Keratinocyte (primary cell): ENCODE measurements around the gene KCNH2. TPM values are rescaled to one million over a fixed set of nuclear protein-coding genes. Genes with fewer than 3 reads are reported as not detected.

Experiments
- DNase-seq: peaks from one replicate; pipeline ENCODE4 v3.0.0-alpha.2; 2011; ENCODE audit warnings: low read depth, missing footprints, low spot score
- FAIRE-seq: peaks from 2 replicates; lab custom pipeline; 2011; peaks lifted over from hg19 to GRCh38; lab: Jason Lieb, UNC
- H2AFZ ChIP-seq: 2 replicates; pipeline ENCODE4 v1.6.0; 2012; ENCODE audit warnings: low read length, control low read depth, inconsistent platforms; ENCODE audit not compliant: control insufficient read depth
- H3K27ac ChIP-seq: 2 replicates; pipeline ENCODE4 v1.5.1; 2011; ENCODE audit warnings: low read length; ENCODE audit not compliant: control insufficient read depth, insufficient read depth
- H3K27me3 ChIP-seq: 3 replicates; pipeline ENCODE4 v1.6.0; 2011; ENCODE audit warnings: low read length; ENCODE audit not compliant: control insufficient read depth, insufficient read depth; ENCODE audit errors: extremely low read depth
- H3K36me3 ChIP-seq, 2 experiments: 2 replicates in 1 of 2; 3 replicates in 1 of 2; pipeline ENCODE4 v1.5.1; 2011; ENCODE audit warnings: low read length in 2 of 2, mild to moderate bottlenecking in 1 of 2; ENCODE audit not compliant: control insufficient read depth in 2 of 2, insufficient read depth in 2 of 2; ENCODE audit errors: extremely low read depth in 1 of 2
- H3K4me1 ChIP-seq: 3 replicates; pipeline ENCODE4 v1.5.1; 2011; ENCODE audit warnings: low read length; ENCODE audit not compliant: control insufficient read depth, insufficient read depth; ENCODE audit errors: extremely low read depth
- H3K4me2 ChIP-seq: 3 replicates; pipeline ENCODE4 v1.6.0; 2011; ENCODE audit warnings: low read depth, low read length; ENCODE audit not compliant: control insufficient read depth, insufficient read depth; ENCODE audit errors: extremely low read depth
- H3K4me3 ChIP-seq, 3 experiments: fragments of 200-600 bp in 1 of 3; sonication (generic) in 1 of 3; 2 replicates in 2 of 3; 3 replicates in 1 of 3; pipeline ENCODE4 v1.5.1; 2011 to 2016; ENCODE audit warnings: low read length in 3 of 3, mild to moderate bottlenecking in 3 of 3, control low read depth in 2 of 3, inconsistent platforms in 1 of 3, low read depth in 1 of 3, mixed read lengths in 1 of 3, mixed run types in 1 of 3, moderate library complexity in 1 of 3; ENCODE audit not compliant: control insufficient read depth in 2 of 3, insufficient read depth in 2 of 3; ENCODE audit errors: extremely low read depth in 1 of 3
- H3K79me2 ChIP-seq: 2 replicates; pipeline ENCODE4 v1.6.0; 2012; ENCODE audit warnings: low read length; ENCODE audit not compliant: control insufficient read depth, insufficient read depth
- H3K9ac ChIP-seq: 3 replicates; pipeline ENCODE4 v1.6.0; 2011; ENCODE audit warnings: low read length; ENCODE audit not compliant: control insufficient read depth, insufficient read depth; ENCODE audit errors: extremely low read depth
- H3K9me1 ChIP-seq: 3 replicates; pipeline ENCODE4 v1.6.0; 2011; ENCODE audit warnings: low read length; ENCODE audit not compliant: control insufficient read depth, insufficient read depth; ENCODE audit errors: extremely low read depth
- H3K9me3 ChIP-seq: 2 replicates; pipeline ENCODE4 v1.5.1; 2012; ENCODE audit warnings: low read depth, low read length; ENCODE audit not compliant: control insufficient read depth
- H4K20me1 ChIP-seq: 3 replicates; pipeline ENCODE4 v1.6.0; 2011; ENCODE audit warnings: low read length; ENCODE audit not compliant: control insufficient read depth, insufficient read depth; ENCODE audit errors: extremely low read depth
- CTCF ChIP-seq, 3 experiments: IDR thresholded peaks in 1 of 3; conservative IDR thresholded peaks in 1 of 3; optimal IDR thresholded peaks in 1 of 3; 2 replicates in 2 of 3; 3 replicates in 1 of 3; pipeline versions ENCODE3 to v1.5.1; 2011; ENCODE audit warnings: low read length in 3 of 3, mild to moderate bottlenecking in 3 of 3, moderate library complexity in 2 of 3, control low read depth in 1 of 3, inconsistent platforms in 1 of 3; ENCODE audit not compliant: insufficient read depth in 2 of 3; ENCODE audit errors: extremely low read depth in 1 of 3
- EZH2 ChIP-seq: IDR thresholded peaks from one replicate; pipeline ENCODE4 v1.6.1; 2012; ENCODE audit warnings: inconsistent platforms, mild to moderate bottlenecking, low read length, moderate library complexity
- dilution Hi-C: fragments of 300-500 bp; cut with MboI; formaldehyde crosslinking; loops from one replicate; pipeline ENCODE4 v1.7.0; 2020; ENCODE audit warnings: low sequenced_read_pairs; ENCODE audit not compliant: extremely low pct_ligation_motif_present
- polyA plus RNA-seq, 5 experiments: library from polyadenylated mRNA; depleted of rRNA in 3 of 5; stranded (reverse) in 3 of 5; stranded (forward) in 1 of 5; unstranded in 1 of 5; fragments of >200 nt; gene quantifications; 1 replicate in 1 of 5; 2 replicates in 3 of 5; 3 replicates in 1 of 5; pipeline versions ENCODE4 v1.2.1 to v1.2.3, GENCODE V29; 2011 to 2012; ENCODE audit warnings: missing spikeins in 2 of 5, low read depth in 1 of 5, low replicate concordance in 1 of 5

Gene KCNH2
- polyA plus RNA-seq, 1 donor (not counting 4 experiments of a cell fraction or from before 2014, with no cell fraction given), result 0.03 TPM

- Histone ChIP-seq H3K4me3 (no peak overlapping the region), H3K27me3 (peaks cover 28% of the 10 kb centered on the region), H3K9me1 (no peaks in the 10 kb centered on the region), H3K79me2 (no peaks in the 10 kb centered on the region), H3K27ac (no peak overlapping the region), H2AFZ (no peak overlapping the region), H3K36me3 (no peaks in the 10 kb centered on the region), H4K20me1 (no peaks in the 10 kb centered on the region), H3K4me2 (no peak overlapping the region), H3K9me3 (no peaks in the 10 kb centered on the region), H3K4me1 (peaks cover 9% of the 10 kb centered on the region), H3K9ac (no peak overlapping the region)
- FAIRE-seq (no peak), DNase-seq (no peak)
- TF ChIP-seq EZH2 (peak; percentile 27), CTCF (optimal IDR thresholded peaks at IDR 0.05 in 1 of 3, IDR thresholded peaks at IDR 0.05 in 1 of 3, conservative IDR thresholded peaks at IDR 0.05 in 1 of 3; ENCODE audit: extremely low read depth in 1 of 3, insufficient read depth in 2 of 3, low read length in 3 of 3) (no peak)
- dilution Hi-C loops, result no loop called here
Observed at GRCh38 chr7:150947241-150947745, 30.8 kb downstream of the KCNH2 start.

DNA sequence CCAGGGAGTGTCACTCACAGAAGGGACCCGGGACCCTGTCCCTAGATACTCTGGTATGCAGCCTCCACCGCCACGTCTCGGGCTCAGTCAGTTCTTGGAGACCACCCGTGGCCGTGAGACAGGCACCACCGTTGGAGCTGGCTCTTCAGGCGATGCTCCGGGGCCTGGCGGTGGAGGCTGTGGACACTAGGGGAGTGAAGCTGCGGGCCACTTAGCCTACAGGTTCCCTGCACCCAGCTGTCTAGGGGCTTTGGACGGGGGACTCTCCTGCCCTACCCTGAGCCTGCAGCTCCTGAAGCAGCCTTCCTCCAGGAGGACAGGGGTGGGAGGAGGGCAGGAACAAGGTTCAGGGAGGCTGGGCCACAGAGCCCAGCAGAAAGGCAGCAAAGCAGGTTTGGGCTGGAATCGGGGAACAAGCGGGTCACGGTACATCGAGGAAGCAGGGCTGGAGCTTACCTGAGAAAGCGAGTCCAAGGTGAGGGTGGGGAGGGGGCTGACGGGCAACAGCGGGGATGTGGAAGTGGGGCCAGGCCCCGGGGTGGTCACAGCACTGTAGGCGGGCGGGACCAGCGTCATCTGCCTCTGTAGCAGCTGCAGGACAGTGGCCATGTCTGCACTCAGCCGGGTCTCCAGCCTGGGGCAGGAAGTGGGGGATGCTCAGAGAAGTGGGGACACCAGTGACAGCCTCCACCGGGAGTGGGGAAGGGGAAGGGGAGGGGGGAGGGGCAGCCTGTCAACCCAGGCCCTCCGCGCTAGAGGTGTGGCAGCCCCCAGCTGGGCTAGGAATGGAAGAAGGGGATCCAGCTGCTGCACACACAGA is 31.5 kb downstream of the KCNH2 start:
- Histone ChIP-seq H3K4me1 (peaks cover 13% of the 10 kb centered on the region), H3K4me2 (no peak overlapping the region), H3K9ac (no peak overlapping the region), H2AFZ (no peak overlapping the region), H3K4me3 (no peak overlapping the region), H3K9me1 (no peaks in the 10 kb centered on the region), H4K20me1 (no peaks in the 10 kb centered on the region), H3K9me3 (no peaks in the 10 kb centered on the region), H3K27ac (no peak overlapping the region), H3K36me3 (no peaks in the 10 kb centered on the region), H3K79me2 (no peaks in the 10 kb centered on the region), H3K27me3 (peaks cover 28% of the 10 kb centered on the region)
- FAIRE-seq (no peak), DNase-seq (no peak)
- dilution Hi-C loops, result no loop called here
- TF ChIP-seq CTCF (optimal IDR thresholded peaks at IDR 0.05 in 1 of 3, IDR thresholded peaks at IDR 0.05 in 1 of 3, conservative IDR thresholded peaks at IDR 0.05 in 1 of 3; ENCODE audit: extremely low read depth in 1 of 3, insufficient read depth in 2 of 3, low read length in 3 of 3) (no peak), EZH2 (no peak)
